Caki2 (cell line): ENCODE measurements around the gene NSUN3. TPM values are rescaled to one million over a fixed set of nuclear protein-coding genes. Genes with fewer than 3 reads are reported as not detected.
"Not testable (repeated sequence)": the region's sequence is repeated elsewhere in the genome, so short reads cannot be mapped to it uniquely, and the experiment has no call there.

Source experiments
- DNase-seq: peaks from one replicate; pipeline ENCODE4 v3.0.0-alpha.2; 2015; ENCODE audit warnings: low read depth
- in situ Hi-C: cut with HindIII; loops from 2 replicates; pipeline ENCODE4 v1.10.0; 2016; ENCODE audit warnings: low sequenced_read_pairs, low pct_unique_long_range_greater_than_20kb, mixed read lengths
- total RNA-seq: library from RNA; depleted of rRNA; stranded (reverse); fragments of >200 nt; shearing (Covaris generic); gene quantifications from 2 replicates; pipeline ENCODE4 v1.2.3, GENCODE V29; 2014; ENCODE audit warnings: low replicate concordance; rRNA removed

NSUN3 gene
- 8.9 and 10.6 TPM in 2 replicates for total RNA-seq

- in situ Hi-C loops = no loop called here
- DNase-seq = peak; percentile 93
These were observed at the start of gene NSUN3, which contains the start of gene DHFR2 for GRCh38 chr3:94062513-94063404. Gene NSUN3 (plus strand): TSS chr3:94063061. CDS start chr3:94063127, 66 bp downstream. Gene DHFR2 (minus strand): TSS chr3:94062916. CDS start chr3:94061511, 1,405 bp downstream.

- in situ Hi-C loops = loop anchor here (10.0 kb wide), 1 partner anchor 60 kb away; no protein-coding TSS in a partner anchor
These were observed 47.8 kb upstream of the NSUN3 start for GRCh38 chr3:94015025-94015424.

GRCh38 chr3:94019659-94020058 is 43.2 kb upstream of the NSUN3 start:
- no peak for DNase-seq
- in situ Hi-C loops = loop anchor here (10.0 kb wide), 1 partner anchor 55 kb away; no protein-coding TSS in a partner anchor

More at GRCh38 chr3:94015025-94015424, 47.8 kb upstream of the NSUN3 start:
- no peak for DNase-seq

- DNase-seq = no peak
- in situ Hi-C loops = no loop called here
These were observed 42.6 kb upstream of the NSUN3 start for GRCh38 chr3:94020293-94020692.

- DNase-seq = peak; percentile 4
- in situ Hi-C loops = no loop called here
These were observed 38.5 kb upstream of the NSUN3 start for GRCh38 chr3:94024385-94024784.

- in situ Hi-C loops = no loop called here
These were observed 36.2 kb upstream of the NSUN3 start for GRCh38 chr3:94026623-94027022.

GRCh38 chr3:94028093-94028837 is 34.6 kb upstream of the NSUN3 start, which contains the start of gene STX19:
Gene STX19 (minus strand): TSS chr3:94028597. CDS start chr3:94015269, 13,328 bp downstream.
- in situ Hi-C loops = no loop called here

More at GRCh38 chr3:94026623-94027022, 36.2 kb upstream of the NSUN3 start:
- no peak for DNase-seq

GRCh38 chr3:94036909-94037507 is 25.9 kb upstream of the NSUN3 start:
- peak; percentile 7 for DNase-seq
- in situ Hi-C loops = no loop called here

More at GRCh38 chr3:94028093-94028837, 34.6 kb upstream of the NSUN3 start, which contains the start of gene STX19:
- no peak for DNase-seq

- in situ Hi-C loops = no loop called here
- DNase-seq = no peak
These were observed 19.6 kb upstream of the NSUN3 start for GRCh38 chr3:94043285-94043684.

- in situ Hi-C loops, DNase-seq: not testable (repeated sequence)
These were observed 18.5 kb upstream of the NSUN3 start for GRCh38 chr3:94044100-94044936.

- in situ Hi-C loops = no loop called here
- DNase-seq = no peak
These were observed 16.3 kb upstream of the NSUN3 start for GRCh38 chr3:94046533-94046932.

GRCh38 chr3:94049267-94049666 is 13.6 kb upstream of the NSUN3 start:
- in situ Hi-C loops = no loop called here

GRCh38 chr3:94050546-94050945 is 12.3 kb upstream of the NSUN3 start:
- DNase-seq = no peak
- in situ Hi-C loops = no loop called here

More at GRCh38 chr3:94049267-94049666, 13.6 kb upstream of the NSUN3 start:
- no peak for DNase-seq

GRCh38 chr3:94061297-94061696 is 1.6 kb upstream of the NSUN3 start:
- no peak for DNase-seq
- in situ Hi-C loops = no loop called here

- no peak for DNase-seq
- in situ Hi-C loops = no loop called here
These were observed 747 bp downstream of the NSUN3 start for GRCh38 chr3:94063496-94064119.

- no peak for DNase-seq
- in situ Hi-C loops = no loop called here
These were observed 1.5 kb downstream of the NSUN3 start for GRCh38 chr3:94064243-94064860.

GRCh38 chr3:94065122-94065521 is 2.3 kb downstream of the NSUN3 start:
- in situ Hi-C loops = no loop called here

More at GRCh38 chr3:94065122-94065521, 2.3 kb downstream of the NSUN3 start:
- no peak for DNase-seq
